ENCODE results near the gene PLCB1. TPM values are rescaled to one million over a fixed set of nuclear protein-coding genes. Genes with fewer than 3 reads are reported as not detected.
"Not testable (repeated sequence)": the region's sequence is repeated elsewhere in the genome, so short reads cannot be mapped to it uniquely, and the experiment has no call there.

Gene PLCB1
- polyA plus RNA-seq, 1 donor from 2014 or later: 0.28 TPM

- Mint-ChIP-seq H3K4me1 (no peaks in the 10 kb centered on the region), H3K27me3 (no peaks in the 10 kb centered on the region), H3K9me3 (no peaks in the 10 kb centered on the region), H3K36me3 (no peaks in the 10 kb centered on the region), H3K27ac (no peak overlapping the region), H3K4me3 (no peak overlapping the region)
These were observed 306.7 kb downstream of the PLCB1 start for GRCh38 chr20:8438748-8439147.

- no peak overlapping the region for H3K4me3 Mint-ChIP-seq
- H3K27me3 Mint-ChIP-seq: no peaks in the 10 kb centered on the region
- H3K36me3 Mint-ChIP-seq: no peaks in the 10 kb centered on the region
- H3K27ac Mint-ChIP-seq: no peak overlapping the region
- no peaks in the 10 kb centered on the region for H3K4me1 Mint-ChIP-seq
- no peaks in the 10 kb centered on the region for H3K9me3 Mint-ChIP-seq
These were observed 311.5 kb downstream of the PLCB1 start for GRCh38 chr20:8443464-8444072.

GRCh38 chr20:8447262-8448120, 315.4 kb downstream of the PLCB1 start:
- no peak overlapping the region for H3K27ac Mint-ChIP-seq
- peaks cover 1% of the 10 kb centered on the region for H3K27me3 Mint-ChIP-seq
- H3K36me3 Mint-ChIP-seq: no peaks in the 10 kb centered on the region
- no peaks in the 10 kb centered on the region for H3K9me3 Mint-ChIP-seq
- no peak overlapping the region for H3K4me3 Mint-ChIP-seq
- no peaks in the 10 kb centered on the region for H3K4me1 Mint-ChIP-seq

GRCh38 chr20:8449123-8449522, 317.1 kb downstream of the PLCB1 start:
- H3K27me3 Mint-ChIP-seq: peaks cover 1% of the 10 kb centered on the region
- no peak overlapping the region for H3K27ac Mint-ChIP-seq
- no peaks in the 10 kb centered on the region for H3K4me1 Mint-ChIP-seq
- no peak overlapping the region for H3K4me3 Mint-ChIP-seq
- no peaks in the 10 kb centered on the region for H3K36me3 Mint-ChIP-seq
- H3K9me3 Mint-ChIP-seq: peaks cover 0 to 1% (median 0%) of the 10 kb centered on the region in 3 donors

- Mint-ChIP-seq H3K27ac (no peak overlapping the region), H3K9me3 (peaks cover 0 to 3% (median 0%) of the 10 kb centered on the region in 3 donors), H3K4me1 (no peaks in the 10 kb centered on the region), H3K27me3 (peaks cover 4% of the 10 kb centered on the region), H3K4me3 (no peak overlapping the region), H3K36me3 (no peaks in the 10 kb centered on the region)
These were observed 322.2 kb downstream of the PLCB1 start for GRCh38 chr20:8454137-8454712.

GRCh38 chr20:8456765-8457164, 324.7 kb downstream of the PLCB1 start:
- H3K4me1 Mint-ChIP-seq: no peaks in the 10 kb centered on the region
- no peaks in the 10 kb centered on the region for H3K36me3 Mint-ChIP-seq
- H3K4me3 Mint-ChIP-seq: no peak overlapping the region
- H3K27ac Mint-ChIP-seq: no peak overlapping the region
- peaks cover 3% of the 10 kb centered on the region for H3K27me3 Mint-ChIP-seq
- peaks cover 0 to 3% (median 0%) of the 10 kb centered on the region in 3 donors for H3K9me3 Mint-ChIP-seq

- Mint-ChIP-seq H3K9me3 (peaks cover 0 to 3% (median 0%) of the 10 kb centered on the region in 3 donors), H3K4me3 (no peak overlapping the region), H3K27me3 (peaks cover 3% of the 10 kb centered on the region), H3K27ac (no peak overlapping the region), H3K4me1 (no peaks in the 10 kb centered on the region), H3K36me3 (no peaks in the 10 kb centered on the region)
These were observed 325.9 kb downstream of the PLCB1 start for GRCh38 chr20:8457978-8458377.

GRCh38 chr20:8461186-8461585, 329.1 kb downstream of the PLCB1 start:
- H3K4me3 Mint-ChIP-seq: no peak overlapping the region
- H3K36me3 Mint-ChIP-seq: no peaks in the 10 kb centered on the region
- H3K4me1 Mint-ChIP-seq: no peaks in the 10 kb centered on the region
- H3K9me3 Mint-ChIP-seq: peaks cover 4 to 14% (median 7%) of the 10 kb centered on the region in 3 donors
- H3K27me3 Mint-ChIP-seq: no peaks in the 10 kb centered on the region
- H3K27ac Mint-ChIP-seq: no peak overlapping the region

- Mint-ChIP-seq H3K9me3 (peaks cover 4 to 14% (median 7%) of the 10 kb centered on the region in 3 donors), H3K36me3 (no peaks in the 10 kb centered on the region), H3K4me3 (no peak overlapping the region), H3K27me3 (no peaks in the 10 kb centered on the region), H3K4me1 (no peaks in the 10 kb centered on the region), H3K27ac (no peak overlapping the region)
These were observed 332.3 kb downstream of the PLCB1 start for GRCh38 chr20:8464368-8464767.

GRCh38 chr20:8466781-8467180, 334.7 kb downstream of the PLCB1 start:
- peaks cover 4 to 14% (median 7%) of the 10 kb centered on the region in 3 donors for H3K9me3 Mint-ChIP-seq
- not testable (repeated sequence) for H3K27me3 Mint-ChIP-seq, H3K4me3 Mint-ChIP-seq, H3K4me1 Mint-ChIP-seq, H3K36me3 Mint-ChIP-seq, H3K27ac Mint-ChIP-seq

- Mint-ChIP-seq H3K27me3 (peaks cover 4% of the 10 kb centered on the region), H3K4me3 (no peak overlapping the region), H3K27ac (peak overlapping the region in 1 of 3 donors; percentile 54), H3K36me3 (no peaks in the 10 kb centered on the region), H3K9me3 (peaks cover 0 to 4% (median 0%) of the 10 kb centered on the region in 3 donors), H3K4me1 (no peaks in the 10 kb centered on the region)
These were observed 338.1 kb downstream of the PLCB1 start for GRCh38 chr20:8470156-8470555.

GRCh38 chr20:8471465-8471864, 339.4 kb downstream of the PLCB1 start:
- Mint-ChIP-seq H3K36me3 (no peaks in the 10 kb centered on the region), H3K27ac (no peak overlapping the region), H3K9me3 (peaks cover 0 to 1% (median 0%) of the 10 kb centered on the region in 3 donors), H3K4me1 (no peaks in the 10 kb centered on the region), H3K4me3 (no peak overlapping the region), H3K27me3 (peaks cover 4% of the 10 kb centered on the region)

GRCh38 chr20:8473459-8473858, 341.4 kb downstream of the PLCB1 start:
- H3K4me1 Mint-ChIP-seq: no peaks in the 10 kb centered on the region
- H3K27me3 Mint-ChIP-seq: peaks cover 4% of the 10 kb centered on the region
- no peaks in the 10 kb centered on the region for H3K36me3 Mint-ChIP-seq
- H3K4me3 Mint-ChIP-seq: no peak overlapping the region
- H3K27ac Mint-ChIP-seq: no peak overlapping the region
- H3K9me3 Mint-ChIP-seq: peaks cover 0 to 2% (median 0%) of the 10 kb centered on the region in 3 donors

- peaks cover 4% of the 10 kb centered on the region for H3K27me3 Mint-ChIP-seq
- peaks cover 0 to 2% (median 0%) of the 10 kb centered on the region in 3 donors for H3K9me3 Mint-ChIP-seq
- no peak overlapping the region for H3K27ac Mint-ChIP-seq
- H3K36me3 Mint-ChIP-seq: no peaks in the 10 kb centered on the region
- no peak overlapping the region for H3K4me3 Mint-ChIP-seq
- H3K4me1 Mint-ChIP-seq: no peaks in the 10 kb centered on the region
These were observed 342.1 kb downstream of the PLCB1 start for GRCh38 chr20:8474027-8474668.

- no peak overlapping the region for H3K27ac Mint-ChIP-seq
These were observed 344.0 kb downstream of the PLCB1 start for GRCh38 chr20:8476021-8476420.

More at GRCh38 chr20:8476021-8476420, 344.0 kb downstream of the PLCB1 start:
- no peaks in the 10 kb centered on the region for H3K36me3 Mint-ChIP-seq
- H3K4me1 Mint-ChIP-seq: no peaks in the 10 kb centered on the region
- H3K9me3 Mint-ChIP-seq: peaks cover 0 to 2% (median 0%) of the 10 kb centered on the region in 3 donors
- no peak overlapping the region for H3K4me3 Mint-ChIP-seq
- H3K27me3 Mint-ChIP-seq: peaks cover 3% of the 10 kb centered on the region

Data from IgD-negative memory B cell (primary cell).